H1 (cell line): ENCODE measurements around the gene GRID1. TPM values are rescaled to one million over a fixed set of nuclear protein-coding genes. Genes with fewer than 3 reads are reported as not detected.

Source experiments
- CTCF ChIA-PET: fragments of 300-600 bp; sonication (Branson Sonifier 250); formaldehyde crosslinking; loops from one replicate; lab custom pipeline; 2021; ENCODE audit not compliant: partially characterized antibody; lab: Charles Lee
- POLR2A ChIA-PET: fragments of 300-600 bp; sonication (Branson Sonifier 250); formaldehyde crosslinking; loops from one replicate; lab custom pipeline; 2021; ENCODE audit warnings: inconsistent platforms; ENCODE audit not compliant: partially characterized antibody; lab: Charles Lee
- DNase-seq, 2 experiments: peaks; one replicate each; pipeline versions ENCODE4 v3.0.0 to v3.0.0-alpha.2; 2010 to 2022; ENCODE audit warnings: low spot score in 2 of 2, low read depth in 1 of 2, mixed read lengths in 1 of 2
- FAIRE-seq: peaks from 2 replicates; lab custom pipeline; 2011; peaks lifted over from hg19 to GRCh38; lab: Jason Lieb, UNC
- H2AFZ ChIP-seq: 2 replicates; pipeline ENCODE4 v1.8.1; 2012; ENCODE audit warnings: low read length, inconsistent platforms
- H2AK5ac ChIP-seq: 2 replicates; pipeline ENCODE4 v1.6.1; 2013; ENCODE audit warnings: low read depth, low read length
- H2BK120ac ChIP-seq: replicated peaks from 2 replicates; pipeline ENCODE3; 2013; ENCODE audit warnings: low read depth, low read length, inconsistent platforms
- H2BK12ac ChIP-seq: 2 replicates; pipeline ENCODE4 v1.6.1; 2013; ENCODE audit warnings: low read depth, low read length
- H2BK15ac ChIP-seq: 2 replicates; pipeline ENCODE4 v1.6.1; 2013; ENCODE audit warnings: low read length
- H2BK20ac ChIP-seq: 2 replicates; pipeline ENCODE4 v1.6.1; 2013; ENCODE audit warnings: low read length
- H2BK5ac ChIP-seq: 2 replicates; pipeline ENCODE4 v1.6.1; 2013; ENCODE audit warnings: low read depth, low read length
- H3K14ac ChIP-seq: 2 replicates; pipeline ENCODE4 v1.6.1; 2013; ENCODE audit warnings: inconsistent platforms; ENCODE audit not compliant: insufficient read length
- H3K18ac ChIP-seq: 2 replicates; pipeline ENCODE4 v1.6.1; 2013; ENCODE audit warnings: low read length; ENCODE audit errors: extremely low read depth
- H3K23ac ChIP-seq: 2 replicates; pipeline ENCODE4 v1.6.1; 2013; ENCODE audit warnings: inconsistent platforms; ENCODE audit not compliant: insufficient read length
- H3K23me2 ChIP-seq: 2 replicates; pipeline ENCODE4 v1.6.1; 2013; ENCODE audit warnings: low read depth, low read length
- H3K27ac ChIP-seq: 2 replicates; pipeline ENCODE4 v1.6.1; 2011; ENCODE audit warnings: low read depth, low read length, inconsistent platforms
- H3K27me3 ChIP-seq, 4 experiments: replicated peaks in 1 of 4; 1 replicate in 1 of 4; 2 replicates in 3 of 4; pipeline versions ENCODE4 v1.6.1 to v1.8.1; 2011 to 2013; ENCODE audit warnings: low read length in 3 of 4, mild to moderate bottlenecking in 3 of 4, inconsistent platforms in 2 of 4, mixed read lengths in 2 of 4, moderate library complexity in 1 of 4; ENCODE audit not compliant: control insufficient read depth in 3 of 4, insufficient read depth in 3 of 4; ENCODE audit errors: extremely low read depth in 1 of 4
- H3K36me3 ChIP-seq, 4 experiments: 2 replicates each; pipeline versions ENCODE4 v1.6.1 to v1.8.1; 2011 to 2013; ENCODE audit warnings: mild to moderate bottlenecking in 4 of 4, low read length in 3 of 4, moderate library complexity in 2 of 4, control low read depth in 1 of 4, inconsistent platforms in 1 of 4; ENCODE audit not compliant: insufficient read depth in 4 of 4, control insufficient read depth in 2 of 4
- H3K4ac ChIP-seq: replicated peaks from 2 replicates; pipeline ENCODE3; 2013; ENCODE audit warnings: low read length, low read depth, mixed read lengths, inconsistent platforms; ENCODE audit not compliant: insufficient read length
- H3K4me1 ChIP-seq, 4 experiments: replicated peaks in 1 of 4; 1 replicate in 1 of 4; 2 replicates in 3 of 4; pipeline versions ENCODE4 v1.6.1 to v1.8.1; 2011 to 2013; ENCODE audit warnings: low read length in 3 of 4, inconsistent platforms in 2 of 4, mixed read lengths in 1 of 4; ENCODE audit not compliant: insufficient read depth in 4 of 4, control insufficient read depth in 3 of 4
- H3K4me2 ChIP-seq, 2 experiments: 2 replicates each; pipeline versions ENCODE4 v1.6.1 to v1.8.1; 2011 to 2013; ENCODE audit warnings: low read depth in 2 of 2, low read length in 2 of 2, control low read depth in 1 of 2, inconsistent platforms in 1 of 2, mild to moderate bottlenecking in 1 of 2; ENCODE audit not compliant: insufficient read depth in 1 of 2
- H3K4me3 ChIP-seq, 4 experiments: fragments of 200-600, 300-600 bp in 1 of 4; sonication (generic), shearing (Covaris generic), sonication (Bioruptor Twin) in 1 of 4; 2 replicates each; pipeline versions ENCODE4 v1.5.1 to v1.8.1; 2011 to 2016; ENCODE audit warnings: low read length in 4 of 4, low read depth in 3 of 4, control low read depth in 2 of 4, inconsistent platforms in 2 of 4, mild to moderate bottlenecking in 2 of 4, mixed read lengths in 1 of 4, moderate library complexity in 1 of 4; ENCODE audit not compliant: insufficient read depth in 2 of 4; ENCODE audit errors: extremely low read depth in 1 of 4
- H3K56ac ChIP-seq: replicated peaks from 2 replicates; pipeline ENCODE3; 2013; ENCODE audit warnings: low read depth, mild to moderate bottlenecking, mixed read lengths, low read length, inconsistent platforms; ENCODE audit not compliant: insufficient read length
- H3K79me1 ChIP-seq: 2 replicates; pipeline ENCODE4 v1.6.1; 2013; ENCODE audit warnings: low read depth, low read length, control low read depth
- H3K79me2 ChIP-seq, 2 experiments: 2 replicates each; pipeline versions ENCODE4 v1.6.1 to v1.8.1; 2012 to 2013; ENCODE audit warnings: low read length in 2 of 2, mild to moderate bottlenecking in 2 of 2, inconsistent platforms in 1 of 2; ENCODE audit not compliant: insufficient read depth in 2 of 2, control insufficient read depth in 1 of 2
- H3K9ac ChIP-seq, 4 experiments: replicated peaks in 1 of 4; 1 replicate in 1 of 4; 2 replicates in 3 of 4; pipeline versions ENCODE4 v1.6.1 to v1.8.1; 2011 to 2013; ENCODE audit warnings: low read depth in 3 of 4, low read length in 3 of 4, control low read depth in 2 of 4, mild to moderate bottlenecking in 2 of 4, moderate library complexity in 2 of 4, inconsistent platforms in 1 of 4; ENCODE audit errors: extremely low read depth in 1 of 4
- H3K9me3 ChIP-seq, 2 experiments: 2 replicates each; pipeline versions ENCODE4 v1.6.1 to v1.8.1; 2012 to 2013; ENCODE audit warnings: mild to moderate bottlenecking in 2 of 2, moderate library complexity in 2 of 2, control low read depth in 1 of 2, inconsistent platforms in 1 of 2, low read depth in 1 of 2, low read length in 1 of 2, mixed read lengths in 1 of 2; ENCODE audit not compliant: insufficient read depth in 2 of 2
- H4K20me1 ChIP-seq, 2 experiments: replicated peaks in 1 of 2; 2 replicates each; pipeline versions ENCODE3 to v1.8.1; 2011 to 2013; ENCODE audit warnings: inconsistent platforms in 2 of 2, low read length in 2 of 2, mild to moderate bottlenecking in 1 of 2; ENCODE audit not compliant: insufficient read depth in 2 of 2, control insufficient read depth in 1 of 2
- H4K5ac ChIP-seq: 2 replicates; pipeline ENCODE4 v1.6.1; 2013; ENCODE audit warnings: low read length, low read depth, mixed read lengths, inconsistent platforms; ENCODE audit not compliant: insufficient read length
- H4K8ac ChIP-seq: 2 replicates; pipeline ENCODE4 v1.8.0; 2013; ENCODE audit warnings: mild to moderate bottlenecking, moderate library complexity, low read length, inconsistent platforms; ENCODE audit not compliant: insufficient read depth; ENCODE audit errors: extremely low read depth
- H4K91ac ChIP-seq: replicated peaks from 2 replicates; pipeline ENCODE3; 2013; ENCODE audit warnings: low read length, mixed read lengths, inconsistent platforms; ENCODE audit not compliant: insufficient read length
- ASH2L ChIP-seq: fragments of 200-600, 300-600 bp; sonication (generic); IDR thresholded peaks from one replicate; pipeline ENCODE4 v1.7.1; 2017; ENCODE audit warnings: low read length
- CREB1 ChIP-seq: IDR thresholded peaks from 2 replicates; pipeline ENCODE4 v1.6.1; 2012; ENCODE audit warnings: inconsistent platforms
- HDAC2 ChIP-seq, 2 experiments: fragments of 300-600 bp in 1 of 2; sonication (generic) in 1 of 2; IDR thresholded peaks; 2 replicates each; pipeline ENCODE4 v1.6.1; 2011 to 2012; ENCODE audit warnings: low read depth in 2 of 2, low read length in 2 of 2, mild to moderate bottlenecking in 2 of 2, moderate library complexity in 2 of 2, borderline replicate concordance in 1 of 2, inconsistent platforms in 1 of 2
- JUND ChIP-seq: IDR thresholded peaks from 2 replicates; pipeline ENCODE4 v1.6.1; 2011; ENCODE audit warnings: mild to moderate bottlenecking, improper control_type of control experiment, low read length
- MAFK ChIP-seq: IDR thresholded peaks from 2 replicates; pipeline ENCODE4 v1.6.1; 2012; ENCODE audit warnings: low read depth, mild to moderate bottlenecking, improper control_type of control experiment, low read length
- RNF2 ChIP-seq: fragments of 200-900, 300-1000 bp; sonication (generic); IDR thresholded peaks from 2 replicates; pipeline ENCODE4 v1.7.1; 2016; ENCODE audit warnings: borderline replicate concordance, low read depth, mild to moderate bottlenecking, antibody characterized with exemption, low read length; ENCODE audit not compliant: poor library complexity, severe bottlenecking; ENCODE audit errors: missing control alignments
- SRF ChIP-seq: IDR thresholded peaks from 2 replicates; pipeline ENCODE4 v1.6.1; 2011; ENCODE audit warnings: mild to moderate bottlenecking, low read depth, low read length, moderate library complexity
- TAF1 ChIP-seq: IDR thresholded peaks from 2 replicates; pipeline ENCODE4 v1.6.1; 2011; ENCODE audit warnings: mild to moderate bottlenecking, low read depth, low read length
- TAF7 ChIP-seq: optimal IDR thresholded peaks from 2 replicates; pipeline ENCODE3; 2011; ENCODE audit warnings: low read depth, mild to moderate bottlenecking, inconsistent platforms, low read length, moderate library complexity, borderline replicate concordance
- USF2 ChIP-seq: IDR thresholded peaks from 2 replicates; pipeline ENCODE4 v1.6.1; 2011; ENCODE audit warnings: low read length, improper control_type of control experiment
- ZNF274 ChIP-seq: IDR thresholded peaks from 2 replicates; pipeline ENCODE4 v1.7.0; 2012; ENCODE audit warnings: low read length, borderline replicate concordance; ENCODE audit errors: extremely low read depth
- WGBS, 2 experiments: shearing (Covaris generic) in 1 of 2; methylation state at CpG; one replicate each; pipeline versions ENCODE4 v1.1.6 to v1.1.7; 2013 to 2015; ENCODE audit warnings: low lambda C conversion rate in 2 of 2, mixed read lengths in 2 of 2, inconsistent platforms in 1 of 2, low coverage in 1 of 2, missing lambda C conversion rate in 1 of 2; ENCODE audit not compliant: insufficient replicate concordance in 2 of 2, insufficient coverage in 1 of 2, insufficient read length in 1 of 2; ENCODE audit errors: extremely low coverage in 1 of 2, missing lambda C conversion rate in 1 of 2; 5-methylcytosine and 5-hydroxymethylcytosine counted together
- polyA plus RNA-seq, 7 experiments: library from polyadenylated mRNA; depleted of rRNA in 3 of 7; stranded (reverse) in 5 of 7; unstranded in 2 of 7; fragments of >200 nt in 5 of 7; fragments of 200-250 nt in 2 of 7; gene quantifications; 1 replicate in 5 of 7; 2 replicates in 1 of 7; 4 replicates in 1 of 7; pipeline versions ENCODE4 v1.2.1 to v1.2.3, GENCODE V29; 2011 to 2013; ENCODE audit warnings: missing spikeins in 2 of 7, mixed read lengths in 2 of 7
- total RNA-seq: library from RNA; stranded (reverse); fragmentation: NEBNext Ultra II Directional; extraction: Animal tissue kit (Norgen Biotek cat#: 25700); gene quantifications from 2 replicates; pipeline ENCODE4 v1.2.1, GENCODE V29; 2021

The GRID1 gene
- total and polyA plus RNA-seq, 2 of the 8 experiments (the other 6 are each of a cell fraction or from before 2014, with no cell fraction given) = 0.22 to 0.30 TPM

DNA sequence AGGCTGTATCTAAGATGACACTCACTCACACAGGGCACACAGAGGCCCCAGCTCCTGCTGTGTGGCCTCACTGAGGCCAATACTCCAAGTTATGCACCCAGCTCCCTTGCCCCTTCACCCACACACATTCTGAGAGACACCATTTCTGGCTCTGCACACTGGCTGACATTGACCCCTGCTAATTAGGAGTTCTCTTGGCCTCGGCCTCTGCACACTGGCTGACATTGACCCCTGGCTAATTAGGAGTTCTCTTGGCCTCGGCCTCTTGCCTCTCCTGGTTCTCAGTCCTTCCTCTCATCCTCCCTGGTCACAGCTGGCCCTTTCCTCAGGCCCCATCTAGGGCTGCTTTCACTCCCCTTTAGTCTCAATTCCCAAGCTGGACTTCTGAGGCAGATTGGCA lies 97.3 kb downstream of the GRID1 start:
- Histone ChIP-seq H2BK20ac (no peak overlapping the region), H2AFZ (no peak overlapping the region), H3K9me3 (peaks cover 0 to 4% of the 10 kb centered on the region in 2 experiments; a peak in 1 of 4 replicates), H3K27me3 (no peaks in the 10 kb centered on the region), H2BK120ac (no peak overlapping the region), H4K5ac (no peak overlapping the region), H3K4me2 (no peak overlapping the region), H3K79me1 (no peaks in the 10 kb centered on the region; the same call in 1 of the 2 replicates), H3K36me3 (no peaks in the 10 kb centered on the region), H3K4me3 (no peak overlapping the region), H3K4ac (no peak overlapping the region), H3K4me1 (peaks cover 0 to 2% (median 0%) of the 10 kb centered on the region in 4 experiments; a peak in 2 of 7 replicates), H2BK5ac (no peak overlapping the region), H3K23me2 (no peaks in the 10 kb centered on the region; the same call in 1 of the 2 replicates), H3K27ac (no peak overlapping the region), H3K18ac (no peak overlapping the region), H3K79me2 (no peaks in the 10 kb centered on the region), H2BK12ac (no peak overlapping the region), H3K23ac (no peak overlapping the region), H2BK15ac (no peak overlapping the region), H3K9ac (no peak overlapping the region), H3K56ac (no peak overlapping the region), H4K91ac (no peak overlapping the region), H4K20me1 (no peaks in the 10 kb centered on the region), H3K14ac (no peak overlapping the region), H2AK5ac (no peak overlapping the region), H4K8ac (no peak overlapping the region)
- WGBS, 2 experiments = 74% methylated on average over 2 of the region's 2 CpGs; no CpG with 5 or more reads in 1 of the 2 experiments
- no peak for FAIRE-seq
- POLR2A ChIA-PET = no interaction called here
- CTCF ChIA-PET = interaction anchor here (1.0 to 1.9 kb wide), 4 partner anchors 19 to 94 kb away, joined by 3 to 6 read pairs (median 3); no protein-coding TSS in a partner anchor
- DNase-seq = peak in 1 of 2 experiments; percentile 22
- TF ChIP-seq ASH2L (no peak), MAFK (no peak), JUND (no peak), RNF2 (no peak), TAF1 (no peak), ZNF274 (no peak), TAF7 (no peak), SRF (no peak), USF2 (no peak), HDAC2 (IDR thresholded peaks at IDR 0.05; ENCODE audit: borderline replicate concordance in 1 of 2, low read depth in 2 of 2, low read length in 2 of 2) (no peak), CREB1 (no peak)
